Liver (tissue), 3 donors: Measurements from ENCODE around the gene CDC45.

Experiments
- GABPA ChIP-seq, 2 donors: IDR thresholded peaks in 1 of 2; conservative IDR thresholded peaks in 1 of 2; 2 replicates each; pipeline ENCODE4 v1.6.1; 2016; ENCODE audit warnings: antibody characterized with exemption in 2 of 2, mild to moderate bottlenecking in 1 of 2, moderate library complexity in 1 of 2
- HNF4G ChIP-seq: IDR thresholded peaks from 2 replicates; pipeline ENCODE4 v1.6.1; 2016; ENCODE audit warnings: antibody characterized with exemption
- REST ChIP-seq: IDR thresholded peaks from 2 replicates; pipeline ENCODE4 v1.6.1; 2016; ENCODE audit warnings: antibody characterized with exemption, mild to moderate bottlenecking
- RXRA ChIP-seq, 2 donors: IDR thresholded peaks; 2 replicates each; pipeline ENCODE4 v1.6.1; 2017 to 2018; ENCODE audit warnings: antibody characterized with exemption in 2 of 2, mild to moderate bottlenecking in 1 of 2
- ZBTB33 ChIP-seq: IDR thresholded peaks from 2 replicates; pipeline ENCODE4 v1.6.1; 2016; ENCODE audit warnings: antibody characterized with exemption
- TF ChIP-seq, protein P1 (sequence below): fragments of 150-350 bp; IDR thresholded peaks from 2 replicates; pipeline ENCODE4 v1.5.1; 2017; ENCODE audit warnings: improper control_type of control experiment, low read depth, low read length; ENCODE audit not compliant: missing input control
- donor health status: healthy.
- donor health status: healthy.

GRCh38 chr22:19460036-19460435 is 19.7 kb upstream of the CDC45 start:
- TF ChIP-seq, protein P1, sequence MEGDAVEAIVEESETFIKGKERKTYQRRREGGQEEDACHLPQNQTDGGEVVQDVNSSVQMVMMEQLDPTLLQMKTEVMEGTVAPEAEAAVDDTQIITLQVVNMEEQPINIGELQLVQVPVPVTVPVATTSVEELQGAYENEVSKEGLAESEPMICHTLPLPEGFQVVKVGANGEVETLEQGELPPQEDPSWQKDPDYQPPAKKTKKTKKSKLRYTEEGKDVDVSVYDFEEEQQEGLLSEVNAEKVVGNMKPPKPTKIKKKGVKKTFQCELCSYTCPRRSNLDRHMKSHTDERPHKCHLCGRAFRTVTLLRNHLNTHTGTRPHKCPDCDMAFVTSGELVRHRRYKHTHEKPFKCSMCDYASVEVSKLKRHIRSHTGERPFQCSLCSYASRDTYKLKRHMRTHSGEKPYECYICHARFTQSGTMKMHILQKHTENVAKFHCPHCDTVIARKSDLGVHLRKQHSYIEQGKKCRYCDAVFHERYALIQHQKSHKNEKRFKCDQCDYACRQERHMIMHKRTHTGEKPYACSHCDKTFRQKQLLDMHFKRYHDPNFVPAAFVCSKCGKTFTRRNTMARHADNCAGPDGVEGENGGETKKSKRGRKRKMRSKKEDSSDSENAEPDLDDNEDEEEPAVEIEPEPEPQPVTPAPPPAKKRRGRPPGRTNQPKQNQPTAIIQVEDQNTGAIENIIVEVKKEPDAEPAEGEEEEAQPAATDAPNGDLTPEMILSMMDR, result no peak
- TF ChIP-seq RXRA (IDR thresholded peaks at IDR 0.05), result no peak
- no peak for TF ChIP-seq ZBTB33
- no peak for TF ChIP-seq GABPA (IDR thresholded peaks at IDR 0.05 in 1 of 2, conservative IDR thresholded peaks at IDR 0.05 in 1 of 2)
- TF ChIP-seq HNF4G, result no peak
- TF ChIP-seq REST, result no peak
